ENCODE measurements around the gene ADGRG6.

Gene ADGRG6

DNA sequence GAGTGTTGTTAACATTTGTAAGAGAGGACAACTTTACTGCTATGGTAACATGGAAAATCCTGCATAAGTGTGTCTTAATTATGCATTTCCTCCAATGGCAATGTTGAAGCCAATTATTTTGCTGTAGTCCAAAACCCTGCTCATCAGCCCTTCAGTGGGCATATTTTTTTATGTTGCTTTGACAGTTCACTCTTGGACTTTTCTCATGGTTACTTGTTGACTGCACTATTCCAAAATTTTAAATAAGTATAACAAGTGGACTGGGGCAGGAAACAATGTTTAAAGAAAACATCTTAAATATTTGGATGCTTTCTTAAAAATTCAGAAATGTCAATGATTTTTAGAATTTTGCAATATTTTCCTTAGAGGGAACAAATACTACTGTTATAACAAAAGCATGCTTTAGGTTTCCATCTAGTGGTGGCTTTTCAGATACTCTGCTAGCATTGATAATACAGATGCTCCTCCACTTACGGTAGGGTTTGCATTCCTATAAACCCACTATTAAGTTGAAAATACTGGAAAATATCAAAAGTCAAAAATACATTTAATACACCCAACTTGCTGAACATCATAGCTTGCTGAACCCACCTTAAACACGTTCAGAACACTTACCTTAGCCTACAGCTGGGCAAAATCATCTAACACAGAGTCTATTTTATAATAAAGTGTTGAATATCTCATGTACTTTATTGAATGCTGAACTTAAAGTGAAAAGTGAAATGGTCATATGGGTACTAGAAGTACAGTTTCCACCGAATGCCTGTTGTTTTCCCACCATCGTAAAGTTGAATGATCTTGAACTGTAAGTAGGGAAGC, 86.4 kb downstream of the ADGRG6 start:
- DNase-seq: peak; percentile 1 to 4
- TF ChIP-seq GATA1 (IDR thresholded peaks at IDR 0.05; ENCODE audit: low read depth, low read length) (no peak), POLR2A (IDR thresholded peaks at IDR 0.05; ENCODE audit: low read length) (no peak)

DNA sequence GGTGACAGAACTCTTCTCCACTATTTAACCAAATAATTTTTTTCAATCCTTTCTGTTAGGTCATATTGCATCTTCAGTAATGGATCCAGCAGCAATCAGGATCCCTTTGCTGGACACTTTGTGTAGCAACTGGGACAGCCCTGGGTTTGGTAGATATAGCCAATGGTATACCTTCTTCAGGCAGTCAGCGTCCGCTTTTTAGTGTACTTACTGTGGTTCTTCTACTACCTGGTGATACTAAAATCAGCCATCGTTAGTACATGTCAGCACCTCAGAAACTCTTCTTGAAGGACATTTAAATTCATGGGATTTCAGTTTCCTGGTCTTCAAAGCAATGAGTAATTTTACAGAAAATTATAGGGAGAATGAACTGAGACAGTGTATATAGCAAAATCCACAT, 93.5 kb downstream of the ADGRG6 start:
- no peak for TF ChIP-seq GATA1 (IDR thresholded peaks at IDR 0.05; ENCODE audit: low read depth, low read length)
- no peak for TF ChIP-seq POLR2A (IDR thresholded peaks at IDR 0.05; ENCODE audit: low read length)
- DNase-seq: no peak

DNA sequence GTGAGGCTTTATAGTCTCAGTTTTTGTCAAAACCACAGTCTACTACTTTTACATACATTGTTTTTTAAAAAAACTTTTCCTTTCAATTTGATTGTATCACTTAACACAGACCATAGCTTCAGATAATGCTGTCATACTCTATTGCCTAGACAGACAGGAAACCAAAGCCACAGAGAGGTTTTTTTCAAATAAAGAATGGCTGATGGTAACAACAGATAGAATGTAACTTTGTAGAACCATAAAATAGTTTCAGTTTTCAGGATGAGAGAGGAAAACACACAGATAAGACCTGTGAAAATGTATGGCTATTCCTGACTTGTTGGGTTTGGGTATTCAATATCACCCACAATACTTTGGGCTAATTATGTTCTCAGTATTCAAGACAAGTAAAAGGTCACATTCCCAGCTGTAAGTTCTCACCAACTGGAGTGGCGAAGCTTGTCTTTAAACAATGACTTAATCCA, 94.0 kb downstream of the ADGRG6 start:
- no peak for DNase-seq
- TF ChIP-seq POLR2A (IDR thresholded peaks at IDR 0.05; ENCODE audit: low read length) (no peak), GATA1 (IDR thresholded peaks at IDR 0.05; ENCODE audit: low read depth, low read length) (no peak)

DNA sequence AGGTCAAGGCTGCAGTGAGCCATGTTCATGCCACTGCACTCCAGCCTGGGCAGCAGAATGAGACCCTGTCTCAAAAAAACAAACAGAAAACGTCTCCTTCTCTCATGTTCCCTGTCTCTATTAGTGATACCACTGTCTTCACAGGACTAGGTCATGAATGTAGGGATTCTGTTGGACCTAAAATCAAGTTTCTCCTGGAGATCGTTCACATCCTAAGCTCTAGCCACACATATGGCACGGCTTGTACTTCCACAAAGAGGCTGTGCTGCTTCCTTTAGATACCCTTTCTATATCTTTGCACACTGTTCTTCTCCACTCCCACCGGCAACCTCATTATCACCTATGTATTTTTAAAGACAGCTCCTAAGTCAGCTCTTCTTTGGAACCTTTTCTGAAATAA, 96.5 kb downstream of the ADGRG6 start:
- TF ChIP-seq POLR2A (IDR thresholded peaks at IDR 0.05; ENCODE audit: low read length) (no peak), GATA1 (IDR thresholded peaks at IDR 0.05; ENCODE audit: low read depth, low read length) (no peak)
- DNase-seq: no peak

DNA sequence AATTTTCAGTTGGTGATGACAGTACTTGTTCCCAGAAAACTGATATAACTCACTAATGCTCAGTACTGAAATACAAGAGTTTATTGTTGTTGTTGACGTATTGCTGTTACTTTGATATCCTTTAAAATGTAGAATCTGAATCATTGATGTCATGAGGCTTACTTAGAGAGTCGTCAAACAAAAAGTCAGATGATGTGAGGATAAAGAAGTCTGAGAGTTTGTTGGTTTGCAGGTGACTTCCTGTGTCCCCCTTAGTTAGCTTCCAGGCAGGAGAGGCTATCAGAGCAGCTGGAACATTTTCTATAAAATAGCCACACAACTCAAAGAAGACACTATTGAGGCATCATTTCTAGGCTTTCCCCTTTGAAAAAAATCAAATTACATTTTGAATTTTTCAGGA, 97.9 kb downstream of the ADGRG6 start:
- TF ChIP-seq GATA1 (IDR thresholded peaks at IDR 0.05; ENCODE audit: low read depth, low read length) (no peak), POLR2A (IDR thresholded peaks at IDR 0.05; ENCODE audit: low read length) (no peak)
- no peak for DNase-seq

DNA sequence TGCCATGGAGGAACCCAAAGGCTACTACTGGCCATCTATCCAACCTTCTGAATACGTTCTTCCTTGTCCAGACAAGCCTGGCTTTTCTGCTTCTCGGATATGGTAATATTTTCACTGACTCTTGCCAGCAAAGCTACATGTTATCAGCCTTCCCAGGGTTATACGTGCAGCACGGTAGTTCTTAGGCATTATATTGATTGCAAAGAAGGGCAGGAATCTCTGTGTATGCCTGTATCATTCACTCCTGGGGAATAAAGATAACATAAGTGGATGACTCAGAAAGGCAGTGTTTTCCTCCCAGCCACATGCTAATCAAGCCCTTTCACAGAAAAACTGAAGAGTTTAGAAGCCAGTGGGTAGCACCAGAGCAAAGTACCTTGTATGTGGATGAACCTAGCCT, 98.7 kb downstream of the ADGRG6 start:
- peak; percentile 49 to 74 for DNase-seq
- no peak for TF ChIP-seq POLR2A (IDR thresholded peaks at IDR 0.05; ENCODE audit: low read length)
- TF ChIP-seq GATA1 (IDR thresholded peaks at IDR 0.05; ENCODE audit: low read depth, low read length): no peak

DNA sequence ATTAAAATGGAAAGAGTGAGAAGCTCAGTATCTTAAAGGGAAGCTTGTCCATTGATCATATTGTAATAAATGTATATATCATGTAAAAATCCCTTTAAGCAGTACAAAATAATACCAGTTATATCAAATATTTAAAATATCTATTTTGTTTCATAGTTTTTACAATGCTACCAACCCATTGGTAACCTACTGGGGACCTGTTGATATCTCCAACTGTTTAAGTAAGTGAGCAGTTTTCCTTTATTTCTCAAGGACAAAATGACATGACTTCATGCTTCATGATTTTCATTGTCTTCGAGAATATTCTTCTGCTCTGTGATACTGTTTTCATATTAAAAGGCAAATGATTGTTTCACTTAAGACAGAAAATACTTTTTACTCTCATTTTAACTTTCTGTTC, 100.0 kb downstream of the ADGRG6 start:
- no peak for DNase-seq
- TF ChIP-seq POLR2A (IDR thresholded peaks at IDR 0.05; ENCODE audit: low read length) (no peak), GATA1 (IDR thresholded peaks at IDR 0.05; ENCODE audit: low read depth, low read length) (no peak)

DNA sequence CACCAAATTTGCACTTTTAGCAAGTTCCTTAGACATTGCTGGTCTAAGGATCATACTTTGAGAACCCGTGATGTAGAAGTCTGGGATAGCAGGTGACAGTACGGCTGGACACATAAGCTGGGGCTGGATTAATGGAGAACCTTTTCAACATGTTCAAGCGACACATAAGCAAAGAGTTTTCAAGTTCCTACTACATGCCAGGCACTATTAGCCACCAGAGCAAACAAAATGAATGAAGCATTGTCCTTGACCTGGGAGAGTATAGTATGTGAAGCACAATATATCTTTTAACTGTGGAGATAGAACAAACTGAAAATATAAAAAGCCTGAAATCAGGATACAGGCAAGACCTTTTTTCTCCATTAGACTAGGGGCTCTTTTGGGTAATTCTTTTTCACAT, 102.9 kb downstream of the ADGRG6 start:
- no peak for DNase-seq
- no peak for TF ChIP-seq GATA1 (IDR thresholded peaks at IDR 0.05; ENCODE audit: low read depth, low read length)
- no peak for TF ChIP-seq POLR2A (IDR thresholded peaks at IDR 0.05; ENCODE audit: low read length)

DNA sequence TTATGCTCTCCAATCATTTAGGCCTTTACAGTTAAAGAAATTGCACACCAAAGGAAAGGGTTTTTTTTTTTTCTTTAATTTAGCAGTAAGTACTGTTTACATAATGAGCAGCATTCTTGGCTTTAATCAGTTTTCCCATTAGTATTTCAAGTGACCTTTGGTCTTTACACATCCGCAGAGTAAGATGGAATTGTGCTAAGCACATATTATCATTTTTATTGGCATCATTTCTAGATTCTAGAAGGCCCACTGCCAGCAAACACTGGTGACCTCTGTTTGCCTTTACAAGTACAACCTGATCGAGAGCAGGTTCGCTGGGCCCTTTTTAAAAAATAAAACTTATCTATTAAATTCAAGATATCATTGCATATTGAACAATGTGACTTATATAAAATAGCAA, 104.3 kb downstream of the ADGRG6 start:
- TF ChIP-seq POLR2A (IDR thresholded peaks at IDR 0.05; ENCODE audit: low read length): no peak
- TF ChIP-seq GATA1 (IDR thresholded peaks at IDR 0.05; ENCODE audit: low read depth, low read length): no peak
- no peak for DNase-seq

DNA sequence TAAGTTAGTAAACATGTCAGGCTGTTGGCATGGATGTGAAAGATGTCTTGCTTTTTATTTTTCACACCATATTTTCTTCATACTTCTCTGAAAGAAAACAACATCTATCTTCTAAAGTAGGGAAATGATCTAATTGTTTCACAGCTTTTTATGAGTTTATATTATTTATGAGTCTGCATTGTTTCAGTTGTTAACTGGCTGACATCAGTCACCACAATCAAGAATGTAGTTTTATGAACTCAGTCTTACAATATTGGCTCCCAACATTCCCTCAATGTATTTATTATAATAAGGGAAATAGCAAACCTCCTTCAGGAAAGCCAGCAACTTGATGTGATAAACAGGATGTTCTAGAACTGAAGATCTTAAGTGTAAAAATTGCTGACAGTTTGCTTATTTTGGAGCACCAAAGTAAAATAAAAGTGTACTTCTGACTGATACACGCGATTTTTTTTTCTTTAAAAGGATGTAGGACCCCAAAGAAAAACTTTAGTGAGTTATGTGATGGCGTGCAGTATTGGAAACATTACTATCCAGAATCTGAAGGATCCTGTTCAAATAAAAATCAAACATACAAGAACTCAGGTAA, 106.0 kb downstream of the ADGRG6 start:
- no peak for DNase-seq
- no peak for TF ChIP-seq POLR2A (IDR thresholded peaks at IDR 0.05; ENCODE audit: low read length)
- no peak for TF ChIP-seq GATA1 (IDR thresholded peaks at IDR 0.05; ENCODE audit: low read depth, low read length)

DNA sequence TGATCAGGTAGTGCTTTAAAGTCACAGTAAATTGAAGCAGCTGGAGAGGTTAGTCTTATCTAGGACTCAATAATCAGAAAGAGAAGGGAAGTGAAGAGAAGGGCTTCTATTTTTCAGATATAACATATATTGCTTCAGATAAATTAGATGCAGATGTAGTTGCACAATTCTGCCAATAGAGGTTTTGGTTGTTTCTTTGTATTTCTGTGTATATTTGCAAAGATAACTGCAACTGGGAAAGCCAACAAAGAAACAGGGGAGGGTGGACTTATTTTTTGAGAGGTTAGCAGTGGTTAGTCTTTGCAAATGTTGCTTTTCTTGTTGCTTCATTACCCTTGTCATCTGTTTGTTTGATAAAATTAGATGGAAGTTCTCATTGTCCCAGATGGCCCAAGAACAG, 106.6 kb downstream of the ADGRG6 start:
- TF ChIP-seq POLR2A (IDR thresholded peaks at IDR 0.05; ENCODE audit: low read length) (no peak), GATA1 (IDR thresholded peaks at IDR 0.05; ENCODE audit: low read depth, low read length) (no peak)
- no peak for DNase-seq

DNA sequence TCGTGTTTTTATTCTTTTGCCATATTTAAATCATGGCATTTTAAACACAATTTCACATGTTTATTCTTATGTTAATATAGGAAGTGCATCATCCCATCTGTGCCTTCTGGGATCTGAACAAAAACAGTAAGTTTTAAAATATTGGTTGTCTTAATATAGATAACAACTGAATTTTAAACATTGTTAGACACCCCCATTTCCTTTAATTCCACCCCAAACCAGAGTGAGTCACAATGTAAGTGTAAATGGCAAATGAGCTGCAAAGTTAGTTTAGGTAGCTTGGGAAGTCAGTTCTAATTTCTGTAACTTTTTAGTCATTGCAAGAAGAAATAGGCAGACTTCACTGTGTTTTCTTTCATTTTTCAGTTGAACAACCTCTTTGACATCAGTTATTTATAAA, 108.0 kb downstream of the ADGRG6 start:
- no peak for TF ChIP-seq GATA1 (IDR thresholded peaks at IDR 0.05; ENCODE audit: low read depth, low read length)
- TF ChIP-seq POLR2A (IDR thresholded peaks at IDR 0.05; ENCODE audit: low read length): no peak
- no peak for DNase-seq

DNA sequence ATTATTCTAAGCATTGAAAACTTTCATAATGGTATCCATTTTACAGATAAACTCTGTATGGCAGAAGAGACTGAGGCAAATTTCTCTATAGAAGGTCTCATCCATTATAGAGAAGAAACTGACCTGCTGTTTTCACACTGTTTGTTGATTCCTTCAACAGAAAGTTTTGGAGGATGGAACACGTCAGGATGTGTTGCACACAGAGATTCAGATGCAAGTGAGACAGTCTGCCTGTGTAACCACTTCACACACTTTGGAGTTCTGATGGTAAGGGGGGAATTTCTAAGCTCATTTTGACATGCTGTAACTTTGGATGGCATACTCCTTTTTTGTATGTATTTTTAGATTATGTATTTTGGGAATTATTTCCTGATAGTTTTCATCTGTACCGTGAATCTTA, 109.3 kb downstream of the ADGRG6 start:
- no peak for DNase-seq
- TF ChIP-seq POLR2A (IDR thresholded peaks at IDR 0.05; ENCODE audit: low read length): no peak
- no peak for TF ChIP-seq GATA1 (IDR thresholded peaks at IDR 0.05; ENCODE audit: low read depth, low read length)

DNA sequence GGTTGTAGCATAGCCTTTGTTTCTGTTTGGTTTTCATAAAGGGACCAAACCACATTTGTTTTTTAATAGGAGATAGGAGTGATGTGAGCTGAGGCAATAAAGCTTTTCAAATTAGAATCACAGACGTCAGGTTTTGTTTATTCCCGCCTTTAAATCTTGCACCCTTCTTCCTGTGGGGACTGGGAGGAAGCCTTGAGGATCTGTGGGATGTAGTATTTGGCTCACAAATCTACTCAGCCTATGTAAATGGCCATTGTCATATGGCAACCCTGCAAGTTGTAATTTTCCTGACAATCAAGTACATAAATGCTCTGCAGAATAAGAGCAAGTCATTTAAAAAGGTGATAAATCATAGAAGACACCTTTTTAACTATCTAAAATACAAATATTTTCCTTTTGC, 110.4 kb downstream of the ADGRG6 start:
- DNase-seq: no peak

DNA sequence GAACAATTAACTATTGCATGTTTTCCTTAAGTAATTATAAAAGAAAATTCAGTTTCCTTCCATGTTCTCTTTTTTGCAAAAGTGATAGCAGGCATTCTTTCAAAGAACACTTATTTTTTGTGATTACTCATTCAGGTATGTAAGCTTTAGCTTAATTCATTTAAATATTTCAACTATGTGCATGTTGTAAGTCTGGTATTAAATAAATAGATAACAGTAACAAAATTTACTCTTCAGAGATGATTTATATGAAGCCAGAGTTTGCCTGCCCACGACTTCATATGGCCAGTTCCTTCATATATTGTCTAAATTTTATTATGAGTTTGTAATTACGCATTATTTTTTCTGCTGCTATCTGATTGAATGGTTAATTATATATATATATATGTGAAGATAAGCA, 110.9 kb downstream of the ADGRG6 start:
- DNase-seq: no peak
- TF ChIP-seq GATA1 (IDR thresholded peaks at IDR 0.05; ENCODE audit: low read depth, low read length) (no peak), POLR2A (IDR thresholded peaks at IDR 0.05; ENCODE audit: low read length) (no peak)

More for the DNA sequence above, 110.4 kb downstream of the ADGRG6 start:
- no peak for TF ChIP-seq GATA1 (IDR thresholded peaks at IDR 0.05; ENCODE audit: low read depth, low read length)
- no peak for TF ChIP-seq POLR2A (IDR thresholded peaks at IDR 0.05; ENCODE audit: low read length)
